Adipocyte (in vitro differentiated cells): ENCODE measurements around the gene NT5DC2.

Experiments
- DNase-seq: peaks from one replicate; pipeline ENCODE4 v3.0.0-alpha.2; 2015; ENCODE audit warnings: low read depth
- H3K27me3 ChIP-seq: replicated peaks from 2 replicates; pipeline ENCODE4 v1.7.0; 2013; ENCODE audit warnings: mild to moderate bottlenecking, low read length, moderate library complexity; ENCODE audit not compliant: control insufficient read depth, insufficient read depth
- H3K36me3 ChIP-seq: 2 replicates; pipeline ENCODE4 v1.7.0; 2013; ENCODE audit warnings: low read length, mild to moderate bottlenecking, moderate library complexity; ENCODE audit not compliant: control insufficient read depth, insufficient read depth, severe bottlenecking
- H3K4me1 ChIP-seq: 2 replicates; pipeline ENCODE4 v1.7.0; 2013; ENCODE audit warnings: mild to moderate bottlenecking, low read length, moderate library complexity; ENCODE audit not compliant: control insufficient read depth, insufficient read depth
- H3K4me3 ChIP-seq: 2 replicates; pipeline ENCODE4 v1.7.0; 2013; ENCODE audit warnings: mild to moderate bottlenecking, low read length, moderate library complexity
- H3K9ac ChIP-seq: 2 replicates; pipeline ENCODE4 v1.7.0; 2013; ENCODE audit warnings: mild to moderate bottlenecking, low read length, moderate library complexity
- H3K9me3 ChIP-seq: 2 replicates; pipeline ENCODE4 v1.7.0; 2013; ENCODE audit warnings: mild to moderate bottlenecking, low read length, moderate library complexity; ENCODE audit not compliant: control insufficient read depth

Gene NT5DC2

DNA sequence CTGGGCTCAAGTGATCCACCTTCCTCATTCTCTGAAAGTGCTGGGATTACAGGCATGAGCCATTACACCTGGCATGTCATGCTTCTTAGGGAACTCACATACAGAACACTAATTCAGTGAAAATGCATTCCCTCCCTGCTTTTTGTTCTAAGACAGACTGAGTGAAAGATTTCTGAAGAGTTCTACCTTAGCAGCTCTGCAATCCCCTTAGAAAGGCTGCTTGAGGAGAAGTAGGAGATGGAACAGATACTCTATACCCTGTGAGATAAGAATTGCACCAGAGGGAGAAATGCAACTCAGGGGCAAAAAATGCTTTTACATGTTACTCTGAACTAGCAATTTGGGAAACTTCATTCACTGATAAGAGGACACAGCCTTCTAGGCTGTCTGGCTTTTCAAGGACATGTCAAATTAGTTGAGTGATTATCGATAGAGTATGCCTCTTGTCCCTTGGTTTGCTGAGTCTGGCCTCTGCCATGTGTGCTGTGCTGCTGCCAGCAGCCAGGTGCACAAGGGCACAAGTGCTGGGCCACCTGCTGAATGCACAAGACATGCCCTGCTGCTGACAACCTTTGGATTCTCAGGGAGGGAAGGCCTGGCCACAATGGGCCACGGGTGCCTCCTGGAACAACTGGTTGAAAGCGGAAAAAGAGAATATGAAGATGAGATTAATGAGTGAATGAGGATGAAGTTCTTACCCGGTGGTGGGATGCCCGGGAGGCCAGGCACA lies 20.5 kb upstream of the NT5DC2 start:
- Histone ChIP-seq H3K36me3 (peaks cover 83% of the 10 kb centered on the region), H3K4me1 (peaks cover 5% of the 10 kb centered on the region), H3K9me3 (no peaks in the 10 kb centered on the region), H3K27me3 (no peaks in the 10 kb centered on the region), H3K4me3 (no peak overlapping the region), H3K9ac (no peak overlapping the region)
- no peak for DNase-seq

GRCh38 chr3:52552089-52552488 lies 18.4 kb upstream of the NT5DC2 start:
- no peaks in the 10 kb centered on the region for H3K9me3 ChIP-seq
- peaks cover 5% of the 10 kb centered on the region for H3K4me1 ChIP-seq
- no peak overlapping the region for H3K4me3 ChIP-seq
- peak; percentile 18 for DNase-seq
- no peak overlapping the region for H3K9ac ChIP-seq
- H3K27me3 ChIP-seq = no peaks in the 10 kb centered on the region
- peaks cover 83% of the 10 kb centered on the region for H3K36me3 ChIP-seq

DNA sequence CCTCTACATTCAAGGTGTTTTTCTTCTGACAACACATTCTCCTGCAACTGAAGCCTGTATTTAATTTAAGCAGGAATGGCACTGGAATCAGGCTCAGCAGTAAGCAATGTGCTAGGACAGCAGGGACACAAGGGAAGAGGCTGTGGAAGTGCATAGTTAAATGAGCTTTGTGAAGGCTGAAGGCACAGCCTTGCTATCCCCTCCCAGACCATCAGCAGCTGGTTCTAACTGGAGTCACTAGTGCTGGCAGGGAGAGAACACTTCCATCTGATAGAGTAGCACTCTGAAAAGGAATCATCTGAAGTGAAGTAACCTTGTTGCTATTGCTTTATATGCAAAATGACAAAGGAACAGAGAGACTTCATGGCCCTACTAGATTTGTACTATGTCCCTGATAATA lies 17.5 kb upstream of the NT5DC2 start:
- H3K36me3 ChIP-seq = peaks cover 87% of the 10 kb centered on the region
- no peak overlapping the region for H3K4me3 ChIP-seq
- H3K9me3 ChIP-seq = no peaks in the 10 kb centered on the region
- no peaks in the 10 kb centered on the region for H3K27me3 ChIP-seq
- H3K9ac ChIP-seq = no peak overlapping the region
- no peak for DNase-seq
- peaks cover 5% of the 10 kb centered on the region for H3K4me1 ChIP-seq

- H3K36me3 ChIP-seq = peaks cover 66% of the 10 kb centered on the region
- no peak overlapping the region for H3K4me3 ChIP-seq
- no peak overlapping the region for H3K9ac ChIP-seq
- no peaks in the 10 kb centered on the region for H3K9me3 ChIP-seq
- DNase-seq = no peak
- peaks cover 10% of the 10 kb centered on the region for H3K4me1 ChIP-seq
- H3K27me3 ChIP-seq = no peaks in the 10 kb centered on the region
Observed at GRCh38 chr3:52547143-52547542, 13.5 kb upstream of the NT5DC2 start.

GRCh38 chr3:52546111-52546901 lies 12.6 kb upstream of the NT5DC2 start:
- Histone ChIP-seq H3K36me3 (peaks cover 62% of the 10 kb centered on the region), H3K4me3 (no peak overlapping the region), H3K4me1 (peaks cover 10% of the 10 kb centered on the region), H3K27me3 (no peaks in the 10 kb centered on the region), H3K9me3 (no peaks in the 10 kb centered on the region), H3K9ac (peak overlapping the region; percentile 9)
- DNase-seq = peak; percentile 28

GRCh38 chr3:52544937-52545336 lies 11.3 kb upstream of the NT5DC2 start:
- Histone ChIP-seq H3K9me3 (no peaks in the 10 kb centered on the region), H3K4me3 (no peak overlapping the region), H3K4me1 (peaks cover 17% of the 10 kb centered on the region), H3K36me3 (peaks cover 58% of the 10 kb centered on the region), H3K9ac (no peak overlapping the region), H3K27me3 (no peaks in the 10 kb centered on the region)
- peak; percentile 18 for DNase-seq

DNA sequence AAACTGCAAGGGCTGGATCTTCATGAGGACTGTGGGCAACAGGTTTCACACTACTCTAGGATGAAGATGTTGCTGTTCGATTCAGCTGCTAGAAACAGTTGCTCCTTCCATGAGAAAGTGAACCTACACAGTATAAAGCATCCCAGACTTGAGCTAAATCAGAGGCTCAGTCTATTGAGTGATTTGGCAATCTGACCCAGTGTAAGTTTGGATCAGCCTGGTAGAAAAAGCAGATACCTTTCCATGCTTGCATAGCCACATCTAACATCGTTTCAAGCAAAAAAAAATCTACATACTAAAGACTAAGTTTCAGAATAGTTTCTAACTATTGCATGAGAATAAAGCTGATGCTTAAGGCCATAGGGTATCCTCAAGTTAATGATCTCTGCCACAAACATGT lies 7.4 kb upstream of the NT5DC2 start:
- H3K27me3 ChIP-seq = no peaks in the 10 kb centered on the region
- no peak for DNase-seq
- H3K4me3 ChIP-seq = no peak overlapping the region
- H3K9ac ChIP-seq = no peak overlapping the region
- peaks cover 23% of the 10 kb centered on the region for H3K36me3 ChIP-seq
- no peaks in the 10 kb centered on the region for H3K9me3 ChIP-seq
- peaks cover 32% of the 10 kb centered on the region for H3K4me1 ChIP-seq

DNA sequence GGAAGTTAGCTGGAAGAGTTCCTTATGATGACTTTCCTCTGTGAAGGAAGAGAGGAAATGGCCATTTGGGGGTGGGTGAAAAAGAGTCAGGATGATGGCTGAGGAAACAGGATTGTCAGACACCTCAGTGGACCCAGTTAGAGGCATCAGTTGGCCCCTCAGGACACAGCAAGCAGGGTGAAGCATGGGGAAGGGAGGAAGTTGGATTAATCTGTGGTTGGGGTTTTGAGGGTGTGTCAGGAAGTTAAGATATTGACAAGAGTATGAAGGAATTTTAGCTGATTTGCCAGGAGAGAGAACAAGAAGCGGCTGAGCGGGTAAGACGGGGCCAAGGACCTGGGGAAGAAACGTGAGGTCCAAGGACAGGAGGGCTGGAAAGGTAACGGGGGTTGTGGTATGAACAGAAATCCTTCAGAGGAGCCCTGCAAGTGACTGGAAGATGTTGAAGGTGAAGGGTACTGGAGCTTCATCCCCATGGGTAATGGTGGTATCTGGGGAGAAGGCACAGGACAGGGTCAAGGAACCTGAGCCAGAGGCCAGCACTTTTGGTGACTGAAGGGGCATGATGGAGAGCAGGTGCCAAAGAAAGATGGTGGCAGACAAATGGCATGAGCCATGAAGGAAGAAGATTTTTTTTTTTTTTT lies 5.5 kb upstream of the NT5DC2 start:
- Histone ChIP-seq H3K4me3 (peak overlapping the region; percentile 93), H3K9ac (no peak overlapping the region), H3K36me3 (peaks cover 14% of the 10 kb centered on the region), H3K27me3 (no peaks in the 10 kb centered on the region), H3K9me3 (no peaks in the 10 kb centered on the region), H3K4me1 (peaks cover 44% of the 10 kb centered on the region)
- no peak for DNase-seq

DNA sequence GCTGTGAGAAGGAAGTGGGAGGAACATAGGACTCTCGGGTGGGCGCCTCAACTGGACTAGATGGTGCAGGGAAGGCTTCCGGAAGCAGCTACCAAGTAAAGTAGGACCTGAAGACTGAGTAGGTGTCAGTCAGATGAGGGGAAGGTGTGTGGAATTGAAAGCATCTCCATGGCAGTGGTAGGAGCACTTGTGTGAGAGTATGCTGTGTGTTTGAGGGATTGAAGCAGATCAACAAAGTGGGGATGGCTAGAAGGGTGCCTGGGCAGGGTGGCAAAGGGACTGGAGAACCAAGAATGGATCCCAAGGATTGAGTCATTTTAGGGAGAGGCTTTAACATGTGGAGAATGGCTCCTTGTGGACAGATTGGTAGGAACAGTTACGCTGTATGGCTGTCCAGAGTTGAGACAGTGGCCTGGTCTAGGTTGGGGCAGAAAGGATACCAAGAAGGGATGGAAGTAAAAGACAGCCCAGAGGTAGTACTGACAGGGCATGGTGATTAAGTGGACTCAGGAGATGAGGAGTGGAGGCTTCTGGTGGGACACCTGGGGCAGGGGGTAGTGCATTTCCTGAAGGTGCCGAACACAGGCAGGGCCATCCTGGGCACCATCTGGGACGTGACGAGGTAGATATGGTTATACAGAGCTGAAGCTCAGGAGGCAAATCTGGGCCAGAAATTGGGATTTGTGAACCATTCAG lies 4.2 kb upstream of the NT5DC2 start:
- no peak for DNase-seq
- Histone ChIP-seq H3K27me3 (no peaks in the 10 kb centered on the region), H3K4me3 (peak overlapping the region; percentile 93), H3K4me1 (peaks cover 45% of the 10 kb centered on the region), H3K9ac (peak overlapping the region; percentile 97), H3K9me3 (no peaks in the 10 kb centered on the region), H3K36me3 (peaks cover 14% of the 10 kb centered on the region)

GRCh38 chr3:52537165-52537620 lies 3.5 kb upstream of the NT5DC2 start:
- Histone ChIP-seq H3K36me3 (peaks cover 14% of the 10 kb centered on the region), H3K4me3 (peak overlapping the region; percentile 93), H3K27me3 (no peaks in the 10 kb centered on the region), H3K4me1 (peaks cover 51% of the 10 kb centered on the region), H3K9me3 (no peaks in the 10 kb centered on the region), H3K9ac (peak overlapping the region; percentile 97)
- no peak for DNase-seq
